ENCODE data around the gene MYCBPAP.

The MYCBPAP gene, protein sequence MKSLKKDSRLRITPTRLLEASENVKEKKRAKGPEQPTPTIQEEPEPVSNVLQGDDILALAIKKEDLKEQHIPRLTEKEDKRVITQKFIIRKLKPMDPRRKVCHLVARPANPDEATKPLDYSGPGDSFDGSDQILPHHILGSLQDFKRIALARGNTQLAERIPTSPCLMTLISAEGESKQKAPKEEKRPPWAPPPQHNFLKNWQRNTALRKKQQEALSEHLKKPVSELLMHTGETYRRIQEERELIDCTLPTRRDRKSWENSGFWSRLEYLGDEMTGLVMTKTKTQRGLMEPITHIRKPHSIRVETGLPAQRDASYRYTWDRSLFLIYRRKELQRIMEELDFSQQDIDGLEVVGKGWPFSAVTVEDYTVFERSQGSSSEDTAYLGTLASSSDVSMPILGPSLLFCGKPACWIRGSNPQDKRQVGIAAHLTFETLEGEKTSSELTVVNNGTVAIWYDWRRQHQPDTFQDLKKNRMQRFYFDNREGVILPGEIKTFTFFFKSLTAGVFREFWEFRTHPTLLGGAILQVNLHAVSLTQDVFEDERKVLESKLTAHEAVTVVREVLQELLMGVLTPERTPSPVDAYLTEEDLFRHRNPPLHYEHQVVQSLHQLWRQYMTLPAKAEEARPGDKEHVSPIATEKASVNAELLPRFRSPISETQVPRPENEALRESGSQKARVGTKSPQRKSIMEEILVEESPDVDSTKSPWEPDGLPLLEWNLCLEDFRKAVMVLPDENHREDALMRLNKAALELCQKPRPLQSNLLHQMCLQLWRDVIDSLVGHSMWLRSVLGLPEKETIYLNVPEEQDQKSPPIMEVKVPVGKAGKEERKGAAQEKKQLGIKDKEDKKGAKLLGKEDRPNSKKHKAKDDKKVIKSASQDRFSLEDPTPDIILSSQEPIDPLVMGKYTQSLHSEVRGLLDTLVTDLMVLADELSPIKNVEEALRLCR

DNA sequence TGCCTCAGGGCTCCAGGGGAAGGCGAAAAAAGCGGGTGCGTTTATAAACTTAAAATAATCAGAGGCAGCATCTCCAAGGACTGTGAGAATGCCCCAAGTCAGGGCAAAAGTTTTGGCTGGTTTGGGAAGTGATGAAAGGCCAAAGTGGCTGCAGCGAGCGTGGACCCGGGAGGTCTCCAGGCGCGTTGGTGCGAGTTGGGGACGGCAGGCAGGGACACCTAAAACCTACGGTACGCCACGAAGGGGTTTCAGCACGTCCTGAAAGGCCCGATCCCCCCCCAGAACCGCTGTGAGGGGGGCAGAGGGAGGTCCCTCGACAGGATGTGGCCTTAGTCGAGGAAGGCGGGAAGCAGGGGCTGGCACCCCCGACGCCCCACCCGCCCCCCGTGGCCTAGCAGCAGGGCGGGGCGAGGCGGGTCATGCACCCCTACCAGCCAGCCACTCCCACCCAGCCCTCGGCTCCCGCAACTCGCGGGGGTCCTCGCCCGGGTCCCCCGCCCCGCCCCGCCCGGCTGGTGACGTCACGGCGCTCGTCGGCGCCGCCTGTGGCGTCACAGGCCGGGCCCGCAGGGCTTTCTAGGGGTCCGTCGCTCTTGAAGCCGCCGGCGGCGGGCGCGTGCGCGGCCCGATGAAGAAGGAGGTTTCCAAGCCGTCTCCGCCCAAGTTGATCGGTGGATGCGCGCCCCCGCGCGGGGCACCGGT is at the start of gene MYCBPAP:
Gene MYCBPAP (plus strand): TSS at position 569 of the 702 bp plus-strand sequence. CDS start 236 bp downstream, outside the sequence.
- DNase-seq (ENCODE audit: low read depth), result peak; percentile 76

DNA sequence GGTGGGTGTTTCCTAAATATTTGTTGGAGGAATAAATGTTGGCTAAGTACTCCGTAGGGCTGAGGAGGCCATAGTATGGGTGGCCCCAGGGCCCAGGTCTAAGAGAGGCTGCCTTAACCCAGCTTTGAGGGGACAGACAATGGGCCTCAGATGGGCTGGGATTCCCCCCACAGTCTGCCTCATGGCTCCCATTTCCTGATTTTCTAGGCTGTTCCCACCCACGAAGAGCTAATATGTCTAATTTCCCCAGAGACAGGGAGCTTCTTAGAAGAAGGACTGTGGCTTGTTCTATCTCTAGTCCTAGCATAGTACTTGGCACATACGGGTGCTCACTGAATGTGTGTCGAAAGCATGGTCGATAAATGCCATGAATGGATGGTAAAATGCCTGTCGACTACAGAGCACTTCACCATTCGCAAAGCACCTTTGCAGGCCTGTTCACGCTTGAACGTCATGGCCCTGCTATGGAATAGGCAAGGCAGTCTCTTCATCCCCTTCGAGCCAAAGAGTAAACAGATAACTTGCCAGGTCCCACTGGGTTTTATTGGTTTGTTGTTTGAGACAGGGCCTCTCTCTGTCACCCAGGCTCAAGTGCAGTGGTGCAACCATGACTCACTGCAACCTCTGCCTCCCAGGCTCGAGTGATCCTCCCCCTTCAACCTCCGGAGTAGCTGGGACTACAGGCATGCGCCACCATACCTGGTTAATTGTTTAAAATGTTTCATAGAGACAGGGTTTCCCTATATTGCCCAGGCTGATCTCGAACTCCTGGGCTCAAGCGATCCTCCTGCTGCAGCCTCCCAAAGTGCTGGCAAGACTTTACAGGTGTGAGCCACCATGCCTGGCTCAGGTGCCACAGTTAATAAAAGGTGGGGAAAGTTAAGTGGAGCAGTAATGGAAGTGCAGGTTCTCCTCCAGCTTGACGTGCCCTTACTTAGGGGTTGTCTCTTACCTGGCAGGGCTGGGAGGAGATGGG is 49.2 kb upstream of the MYCBPAP start:
- peak; percentile 64 for DNase-seq (ENCODE audit: low read depth)

DNA sequence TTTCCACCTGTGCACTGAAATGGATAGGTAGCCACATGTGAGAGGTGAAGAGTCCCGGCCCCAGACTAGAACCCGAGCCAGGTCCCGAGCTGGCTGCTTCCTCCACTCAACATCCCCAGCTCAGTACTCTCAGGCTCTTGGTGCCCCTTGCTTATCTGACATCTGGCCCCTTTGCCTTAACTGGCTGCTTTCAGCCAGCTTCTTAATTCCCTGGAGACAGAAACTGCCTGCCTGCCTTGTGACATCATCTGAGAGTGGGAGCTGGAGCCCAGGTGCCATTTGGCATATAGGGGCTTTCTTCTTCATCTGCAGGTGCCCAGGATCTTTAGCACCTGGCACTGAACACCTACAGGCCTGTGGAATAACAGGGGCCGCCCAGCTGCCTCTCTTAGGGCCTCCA is 48.5 kb upstream of the MYCBPAP start:
- DNase-seq (ENCODE audit: low read depth), result no peak

DNA sequence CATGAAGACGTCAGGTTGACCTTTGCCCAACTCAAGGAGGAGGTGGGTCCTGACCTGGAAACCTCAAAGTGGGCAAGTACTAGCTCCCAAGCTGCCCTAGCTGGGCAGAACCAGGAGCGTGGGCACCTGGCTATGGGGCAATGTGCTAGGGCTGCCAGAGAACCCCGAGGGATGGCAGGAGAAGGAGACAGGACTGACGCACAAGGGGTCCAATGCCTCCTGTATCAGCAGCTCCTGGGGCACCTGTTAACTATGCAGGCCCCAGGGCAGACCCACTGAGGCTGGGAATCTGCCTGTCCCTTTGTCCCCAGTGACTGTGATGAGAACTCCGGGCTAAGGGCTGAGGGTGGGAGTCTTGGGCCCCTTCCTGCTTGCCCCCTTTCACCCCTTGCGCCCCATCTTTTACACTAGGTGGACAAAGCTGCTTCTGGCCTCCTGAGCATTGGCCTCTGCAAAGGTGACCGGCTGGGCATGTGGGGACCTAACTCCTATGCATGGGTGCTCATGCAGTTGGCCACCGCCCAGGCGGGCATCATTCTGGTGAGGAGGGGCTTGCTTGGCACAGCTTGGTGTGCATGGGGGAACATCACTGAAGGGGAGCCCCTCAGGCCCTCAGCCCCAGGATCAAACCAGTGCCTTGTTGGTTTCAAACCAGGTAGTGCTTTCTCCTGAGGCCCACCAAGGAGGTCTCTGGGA is 47.3 kb upstream of the MYCBPAP start:
- DNase-seq (ENCODE audit: low read depth), result no peak

DNA sequence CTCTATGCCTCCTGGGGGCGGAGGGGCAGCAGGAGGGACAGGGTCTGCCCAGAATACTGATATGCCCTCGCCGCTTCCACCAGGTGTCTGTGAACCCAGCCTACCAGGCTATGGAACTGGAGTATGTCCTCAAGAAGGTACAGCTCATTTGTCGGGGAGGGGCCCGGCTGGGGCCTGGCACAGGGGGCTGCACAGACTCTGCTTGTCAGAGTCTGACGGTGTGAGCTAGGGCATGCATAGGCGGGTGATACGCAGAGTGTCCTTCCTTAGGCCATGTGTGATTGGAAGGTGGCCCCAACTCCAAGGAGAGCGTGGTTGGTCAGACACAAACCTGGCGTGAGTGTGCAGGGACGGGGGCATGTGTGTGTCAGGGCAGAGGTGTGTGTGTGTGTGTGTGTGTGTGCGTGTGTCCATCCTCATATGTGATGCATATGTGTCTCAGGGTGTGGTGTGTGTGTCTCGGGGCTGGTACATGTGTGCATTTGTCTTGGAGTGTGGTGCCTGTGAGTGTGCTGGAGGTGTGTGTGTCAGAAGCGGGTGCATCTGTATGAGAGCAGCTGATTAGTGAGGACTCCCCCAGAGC is 46.6 kb upstream of the MYCBPAP start:
- no peak for DNase-seq (ENCODE audit: low read depth)

DNA sequence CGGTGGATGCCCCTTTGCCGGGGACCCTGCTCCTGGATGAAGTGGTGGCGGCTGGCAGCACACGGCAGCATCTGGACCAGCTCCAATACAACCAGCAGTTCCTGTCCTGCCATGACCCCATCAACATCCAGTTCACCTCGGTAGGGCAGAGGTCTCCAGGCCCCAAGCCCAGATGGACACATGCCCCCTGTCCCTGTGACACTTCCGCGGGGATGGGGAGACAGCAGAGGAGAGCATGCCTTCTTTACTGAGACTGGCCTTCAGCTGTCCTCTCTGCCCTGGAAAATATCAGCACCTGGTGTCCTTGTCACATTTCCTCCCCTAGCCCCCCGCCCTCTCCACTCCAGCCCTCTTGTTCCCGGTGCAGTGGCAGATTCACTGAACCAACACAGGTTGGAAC is 45.8 kb upstream of the MYCBPAP start:
- DNase-seq (ENCODE audit: low read depth), result no peak

DNA sequence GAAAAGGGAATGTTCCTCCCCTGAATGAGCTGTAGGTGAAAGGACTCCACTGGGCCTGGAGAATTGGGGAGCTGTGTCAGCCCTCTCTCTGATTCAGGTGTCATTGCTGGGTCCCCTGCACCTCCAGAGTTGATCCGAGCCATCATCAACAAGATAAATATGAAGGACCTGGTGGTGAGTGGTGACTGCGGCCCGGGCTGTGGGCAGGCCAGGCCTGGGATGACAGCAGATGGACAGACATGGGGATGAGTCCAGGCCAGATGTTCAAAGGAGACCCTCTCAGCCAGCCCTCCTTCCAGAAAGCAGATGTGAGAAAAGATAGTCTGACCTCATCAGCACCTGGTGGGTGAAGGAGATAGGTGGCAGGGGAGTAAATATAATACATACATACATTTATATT is 44.1 kb upstream of the MYCBPAP start:
- DNase-seq (ENCODE audit: low read depth), result no peak

DNA sequence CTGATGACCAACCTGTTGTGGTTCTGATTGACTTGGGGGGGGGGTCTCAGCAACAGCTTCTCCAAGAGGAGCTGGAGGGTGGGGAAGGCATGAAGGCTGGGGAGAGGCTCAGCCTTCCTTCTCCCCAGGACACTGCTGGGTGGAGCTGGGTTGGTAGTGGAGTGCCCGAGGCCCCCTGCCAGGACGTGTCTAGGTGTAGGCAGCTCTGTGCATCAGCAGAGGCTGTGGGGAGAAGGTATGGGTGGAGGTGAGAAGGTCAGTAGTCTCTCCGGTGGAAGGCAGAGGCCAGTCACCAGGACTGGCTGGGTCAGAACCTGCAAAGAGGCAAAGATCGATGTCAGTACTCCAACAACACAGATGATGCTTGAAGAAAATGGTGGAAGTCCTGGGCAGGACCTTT is 43.5 kb upstream of the MYCBPAP start:
- no peak for DNase-seq (ENCODE audit: low read depth)

DNA sequence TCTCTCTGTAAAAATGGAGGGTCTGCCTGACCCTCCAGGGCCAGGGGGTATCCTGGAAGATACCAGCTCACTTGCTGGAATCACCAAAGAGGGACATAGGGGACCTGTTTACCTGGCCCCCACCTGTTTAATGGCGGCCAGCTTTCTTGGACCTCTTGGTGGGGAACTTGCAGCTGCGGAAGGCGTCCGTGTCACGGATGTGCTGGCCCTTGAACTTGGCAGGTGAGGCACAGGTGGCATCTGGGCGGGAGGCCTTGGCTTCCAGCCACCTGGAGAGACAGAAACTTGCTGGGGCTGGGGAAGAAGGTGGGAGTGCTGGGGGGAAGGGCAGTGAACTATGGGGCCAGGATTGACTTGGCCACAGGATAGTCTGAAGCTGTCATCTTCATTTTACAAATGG is 43.1 kb upstream of the MYCBPAP start:
- DNase-seq (ENCODE audit: low read depth), result no peak

DNA sequence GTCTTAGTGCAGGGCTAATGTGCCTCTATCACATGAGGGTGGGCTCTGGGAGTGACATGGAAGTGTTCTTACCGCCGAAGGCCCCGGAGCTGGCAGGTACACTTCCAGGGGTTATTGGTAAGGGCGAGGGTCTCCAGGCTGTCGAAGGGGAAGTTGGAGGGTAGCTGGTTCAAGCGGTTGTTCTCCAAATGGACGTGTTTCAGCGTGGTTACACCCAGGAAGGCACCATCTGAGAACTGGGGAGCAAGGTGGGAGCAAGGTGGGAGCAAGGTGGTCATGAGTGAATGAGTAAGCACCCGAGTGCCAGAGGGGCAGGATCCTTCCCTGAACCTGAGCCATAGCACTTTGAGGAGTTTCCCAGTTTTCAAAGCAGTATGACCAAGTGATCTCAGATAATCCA is 42.6 kb upstream of the MYCBPAP start:
- DNase-seq (ENCODE audit: low read depth), result no peak

DNA sequence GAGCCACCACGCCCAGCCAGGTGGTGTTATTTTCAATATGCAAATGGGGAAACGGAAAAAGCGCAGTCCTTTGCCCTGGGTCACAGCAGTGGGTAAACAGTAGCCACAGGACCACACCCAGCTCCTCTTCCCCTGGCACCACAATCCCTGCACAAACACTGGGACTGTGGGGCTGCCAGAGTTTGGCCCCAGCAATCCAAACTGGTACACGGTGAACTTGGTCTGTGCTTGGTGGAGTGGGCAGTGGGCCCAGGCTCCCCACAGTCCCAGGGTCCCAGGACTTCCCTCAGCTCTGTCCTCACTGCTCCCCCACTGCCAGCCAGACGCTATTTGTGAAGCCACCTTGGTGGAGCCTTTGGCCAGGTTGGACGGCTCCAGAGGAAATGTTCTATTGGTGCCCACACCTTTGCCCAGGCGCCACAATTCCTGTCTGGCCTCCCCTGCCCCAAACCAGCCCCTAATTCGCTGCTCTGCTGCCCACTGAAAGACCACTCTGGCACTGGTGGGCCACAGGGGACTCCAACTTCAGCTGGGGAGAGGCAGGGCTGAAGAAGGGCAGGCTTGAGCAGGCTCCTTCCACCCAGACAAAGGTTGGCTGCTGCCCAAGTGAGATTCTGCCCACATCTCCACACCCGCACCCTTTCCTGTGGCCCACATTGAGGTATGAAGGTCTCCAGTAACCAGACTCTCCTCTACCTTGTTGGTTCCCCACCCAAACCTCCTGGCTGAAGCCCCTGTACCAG is 41.7 kb upstream of the MYCBPAP start:
- DNase-seq (ENCODE audit: low read depth), result no peak

DNA sequence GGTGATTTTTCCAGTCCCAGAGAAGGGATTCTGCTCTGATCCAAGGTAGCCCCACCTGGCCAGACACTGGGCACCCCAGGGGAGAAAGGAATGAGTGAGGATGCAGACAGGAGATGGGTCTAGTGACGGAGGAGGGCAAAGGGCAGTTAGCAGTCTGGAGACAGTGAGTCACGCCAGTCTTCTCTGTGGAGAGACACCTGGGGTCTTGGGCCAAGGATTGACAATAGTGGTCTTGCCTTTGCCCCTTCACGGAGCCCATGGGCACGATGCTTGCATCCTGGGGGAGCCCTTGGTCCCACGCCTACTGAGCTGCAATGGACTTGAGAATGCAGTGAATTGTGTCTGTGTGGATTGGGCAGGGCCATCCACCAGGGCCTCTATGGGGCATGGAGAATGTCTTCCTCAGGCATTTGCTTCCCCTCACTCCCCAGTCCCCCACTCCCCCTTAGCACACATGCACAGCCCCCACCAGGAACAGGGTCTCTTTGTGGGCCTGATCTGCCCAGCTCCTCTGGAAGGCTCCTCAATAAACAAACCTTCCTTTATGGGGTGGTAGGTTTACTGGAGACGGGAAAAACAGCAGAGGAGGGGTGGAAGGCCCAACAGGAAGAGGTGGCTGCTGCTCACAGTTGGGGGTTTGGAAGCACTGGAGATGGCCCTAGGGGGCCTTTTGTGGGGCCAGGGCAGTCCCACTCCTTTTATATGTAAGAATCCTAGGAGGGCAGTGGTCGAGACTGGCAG is 41.0 kb upstream of the MYCBPAP start:
- no peak for DNase-seq (ENCODE audit: low read depth)

DNA sequence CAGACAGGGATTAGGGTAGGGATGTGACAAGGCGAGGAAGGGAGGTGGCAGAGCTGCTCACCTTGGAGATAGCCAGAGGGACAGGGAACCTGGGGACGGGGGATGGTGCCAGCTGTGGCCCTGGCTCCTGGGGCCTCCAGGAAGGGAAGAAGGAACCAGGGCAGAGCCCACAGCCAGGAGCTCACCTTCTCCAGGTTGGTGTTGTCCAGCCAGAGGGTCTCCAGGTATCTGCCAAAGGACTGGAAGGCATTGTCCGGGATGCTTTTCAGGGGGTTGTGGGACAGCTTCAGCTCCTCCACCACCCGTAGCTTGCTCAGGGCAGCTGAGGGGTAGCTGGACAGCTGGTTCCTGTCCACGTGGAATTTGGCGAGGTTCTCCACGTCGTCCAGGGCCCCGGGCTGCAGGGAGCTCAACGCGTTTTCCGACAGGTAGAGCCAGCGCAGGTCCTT is 40.4 kb upstream of the MYCBPAP start:
- DNase-seq (ENCODE audit: low read depth), result no peak

DNA sequence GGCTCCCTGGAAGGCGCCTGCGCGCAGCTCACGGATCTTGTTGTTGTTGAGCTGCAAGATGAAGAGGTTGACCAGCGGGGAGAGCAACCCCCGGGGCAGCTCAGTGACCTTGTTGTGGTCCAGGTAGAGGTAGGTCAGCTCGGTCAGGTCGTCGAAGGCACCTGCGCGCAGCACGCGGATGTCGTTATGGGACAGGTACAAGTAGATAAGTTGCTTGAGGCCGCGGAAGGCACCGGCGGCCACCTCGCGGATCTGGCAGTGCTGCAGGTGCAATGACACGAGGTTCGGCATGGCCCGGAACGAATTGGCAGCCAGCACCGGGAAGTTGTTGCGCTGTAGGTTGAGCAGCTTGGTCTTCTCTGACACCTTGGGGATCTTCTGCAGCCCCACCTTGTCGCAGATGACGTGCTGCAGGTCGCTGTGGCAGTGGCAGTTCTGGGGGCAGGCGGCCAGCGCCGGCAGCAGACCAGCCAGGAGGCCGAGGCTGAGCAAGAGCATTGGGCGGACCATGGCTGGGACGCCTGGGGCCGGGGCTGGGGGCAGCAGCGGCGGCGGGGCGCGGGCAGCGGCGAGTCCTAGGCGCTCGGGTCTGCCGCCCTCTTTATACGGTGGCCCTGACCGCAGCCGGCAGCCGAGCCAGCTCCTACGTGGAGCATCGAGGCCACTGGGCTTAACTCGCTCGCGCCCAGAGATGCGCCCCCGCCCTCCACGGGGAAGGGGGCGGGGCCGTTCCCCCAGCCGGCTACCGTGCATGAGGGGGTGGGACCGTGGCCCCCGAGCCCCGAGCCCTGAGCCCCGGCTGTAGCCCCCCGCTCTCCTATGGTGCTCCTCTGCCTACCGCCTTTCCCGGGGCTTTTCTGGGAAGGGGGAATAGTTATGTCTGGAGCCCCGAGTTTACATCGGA is 39.7 kb upstream of the MYCBPAP start, which contains the start of gene CHAD:
Gene CHAD (minus strand): TSS at position 577 of the 904 bp plus-strand sequence. CDS start 67 bp downstream, at position 510.
- no peak for DNase-seq (ENCODE audit: low read depth)

DNA sequence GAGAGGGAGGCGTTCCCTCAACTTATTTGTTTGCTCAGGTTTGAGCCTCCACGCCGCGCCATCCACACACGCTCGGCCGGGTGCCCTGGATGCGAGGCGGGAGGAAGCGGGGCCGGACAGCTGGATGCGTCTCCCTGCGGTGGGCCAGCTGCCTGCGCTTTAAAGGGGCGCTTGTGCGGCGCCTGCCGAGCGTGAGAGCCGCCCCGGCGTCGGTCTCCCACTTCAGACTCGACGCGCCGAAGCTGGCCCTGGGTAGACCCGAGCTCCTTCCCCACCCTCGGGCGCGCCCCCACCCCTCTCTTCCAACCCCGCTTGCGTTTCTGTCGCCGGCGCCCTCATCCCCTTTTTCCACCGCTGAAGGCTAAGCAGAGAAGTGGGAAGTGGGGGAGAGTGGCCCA is 39.0 kb upstream of the MYCBPAP start:
- DNase-seq (ENCODE audit: low read depth), result no peak

DNA sequence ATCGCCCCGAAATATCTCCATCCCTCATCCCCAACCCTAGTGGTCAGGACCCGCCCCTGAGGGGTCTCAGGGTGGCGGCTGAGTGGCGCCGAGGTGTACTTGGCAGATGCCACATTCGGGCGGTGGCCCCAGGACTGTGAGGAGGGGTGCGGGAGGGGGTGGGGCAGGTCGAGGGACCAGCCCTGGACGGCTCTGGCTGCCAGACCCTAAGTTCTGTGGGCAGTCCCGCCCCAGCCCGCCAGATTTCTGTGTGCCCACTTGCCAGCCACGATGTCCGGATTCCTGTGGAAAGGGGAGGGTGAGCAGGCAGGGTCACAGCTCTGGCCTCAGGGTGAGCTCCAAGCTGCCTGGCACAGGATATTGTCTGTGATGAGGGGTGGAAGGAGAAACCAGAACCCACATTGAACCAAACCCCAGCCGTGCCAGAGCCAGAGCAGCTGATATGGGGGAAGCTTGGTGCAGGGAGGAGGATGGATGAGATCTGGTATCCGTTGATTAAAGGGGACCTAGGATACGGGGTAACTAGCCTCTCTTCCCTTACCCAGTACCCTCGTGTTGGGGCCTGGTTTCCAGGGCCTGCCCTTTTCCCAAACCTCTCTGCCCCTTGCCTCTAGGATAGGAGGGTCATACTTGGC is 38.5 kb upstream of the MYCBPAP start:
- DNase-seq (ENCODE audit: low read depth), result no peak

DNA sequence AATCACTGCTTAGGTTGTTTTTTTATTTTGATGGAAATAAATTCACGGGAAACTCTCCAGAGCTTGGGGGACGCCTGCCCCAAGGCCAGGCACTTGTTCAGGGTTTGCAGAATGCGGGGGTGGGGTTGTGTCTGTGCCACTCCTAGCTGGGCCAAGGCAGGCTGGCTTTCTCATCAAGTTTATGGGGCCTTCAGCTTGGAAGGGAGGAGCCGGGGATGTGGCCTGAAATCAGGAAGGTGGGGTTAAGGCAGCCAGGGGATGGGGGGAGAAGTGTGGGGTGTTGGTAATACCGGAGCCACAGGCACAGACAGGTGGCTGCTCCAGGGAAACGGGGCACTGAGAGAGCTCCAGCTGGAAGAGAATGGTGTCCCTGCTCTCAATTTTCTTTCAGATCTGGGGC is 37.8 kb upstream of the MYCBPAP start:
- DNase-seq (ENCODE audit: low read depth), result no peak
